Measurements from ENCODE around the gene HTT.

Gene HTT

DNA sequence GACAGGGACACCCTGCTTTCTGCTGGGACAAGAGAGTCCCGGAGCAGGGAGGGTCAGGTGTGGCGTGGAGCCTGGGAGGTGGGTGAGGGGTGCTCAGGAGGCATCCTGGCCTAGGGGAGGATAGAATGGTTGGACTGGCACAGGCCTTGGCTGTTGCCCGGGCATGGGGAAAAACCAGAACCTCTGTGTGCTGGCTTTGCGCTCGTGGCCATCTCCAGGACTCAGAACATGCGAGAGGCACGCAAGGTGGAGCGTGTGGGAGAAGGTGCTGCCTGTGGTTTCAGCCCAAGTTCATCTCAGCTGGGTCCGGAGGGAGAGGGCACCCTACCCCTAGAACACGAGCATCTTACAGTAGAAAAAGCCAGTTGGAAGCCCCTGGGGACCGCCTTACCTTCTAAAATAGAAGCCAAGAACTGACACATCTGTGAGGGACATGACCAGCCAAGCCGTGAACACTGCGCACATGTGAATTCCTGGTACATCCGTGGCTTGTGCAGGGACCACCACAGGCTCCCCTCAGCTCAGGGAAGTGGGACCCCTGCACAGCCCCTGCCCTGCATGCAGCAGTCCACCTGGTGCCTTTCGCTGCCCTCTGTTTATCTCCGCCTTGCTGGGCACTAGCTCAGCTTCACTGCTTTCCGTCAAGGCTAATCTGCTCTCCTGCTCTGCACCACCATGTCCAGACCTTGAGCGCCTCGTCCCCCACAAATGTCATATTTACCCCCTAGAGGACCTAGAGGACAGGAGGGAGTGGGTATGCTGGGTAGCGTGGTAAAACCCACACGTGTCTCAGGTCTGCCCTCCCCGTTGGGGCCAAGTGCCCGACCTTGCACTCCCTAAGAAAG, 187.9 kb downstream of the HTT start:
- no peaks in the 10 kb centered on the region for H3K27me3 ChIP-seq (ENCODE audit: control insufficient read depth, insufficient read depth, low read length)
- no peak overlapping the region for H3K9ac ChIP-seq
- no peak overlapping the region for H2AFZ ChIP-seq
- no peaks in the 10 kb centered on the region for H3K36me3 ChIP-seq (ENCODE audit: control insufficient read depth, insufficient read depth, low read length)
- no peaks in the 10 kb centered on the region for H3K4me1 ChIP-seq
- H3K9me3 ChIP-seq (ENCODE audit: control insufficient read depth, low read length), result no peaks in the 10 kb centered on the region
- no peak overlapping the region for H3K4me2 ChIP-seq (ENCODE audit: low read length)
- no peak overlapping the region for H3K4me3 ChIP-seq (ENCODE audit: low read depth, low read length)
- H3K79me2 ChIP-seq, result no peaks in the 10 kb centered on the region
- TF ChIP-seq, protein P1, sequence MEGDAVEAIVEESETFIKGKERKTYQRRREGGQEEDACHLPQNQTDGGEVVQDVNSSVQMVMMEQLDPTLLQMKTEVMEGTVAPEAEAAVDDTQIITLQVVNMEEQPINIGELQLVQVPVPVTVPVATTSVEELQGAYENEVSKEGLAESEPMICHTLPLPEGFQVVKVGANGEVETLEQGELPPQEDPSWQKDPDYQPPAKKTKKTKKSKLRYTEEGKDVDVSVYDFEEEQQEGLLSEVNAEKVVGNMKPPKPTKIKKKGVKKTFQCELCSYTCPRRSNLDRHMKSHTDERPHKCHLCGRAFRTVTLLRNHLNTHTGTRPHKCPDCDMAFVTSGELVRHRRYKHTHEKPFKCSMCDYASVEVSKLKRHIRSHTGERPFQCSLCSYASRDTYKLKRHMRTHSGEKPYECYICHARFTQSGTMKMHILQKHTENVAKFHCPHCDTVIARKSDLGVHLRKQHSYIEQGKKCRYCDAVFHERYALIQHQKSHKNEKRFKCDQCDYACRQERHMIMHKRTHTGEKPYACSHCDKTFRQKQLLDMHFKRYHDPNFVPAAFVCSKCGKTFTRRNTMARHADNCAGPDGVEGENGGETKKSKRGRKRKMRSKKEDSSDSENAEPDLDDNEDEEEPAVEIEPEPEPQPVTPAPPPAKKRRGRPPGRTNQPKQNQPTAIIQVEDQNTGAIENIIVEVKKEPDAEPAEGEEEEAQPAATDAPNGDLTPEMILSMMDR (IDR thresholded peaks at IDR 0.05), result no peak
- no peak overlapping the region for H3K27ac ChIP-seq

DNA sequence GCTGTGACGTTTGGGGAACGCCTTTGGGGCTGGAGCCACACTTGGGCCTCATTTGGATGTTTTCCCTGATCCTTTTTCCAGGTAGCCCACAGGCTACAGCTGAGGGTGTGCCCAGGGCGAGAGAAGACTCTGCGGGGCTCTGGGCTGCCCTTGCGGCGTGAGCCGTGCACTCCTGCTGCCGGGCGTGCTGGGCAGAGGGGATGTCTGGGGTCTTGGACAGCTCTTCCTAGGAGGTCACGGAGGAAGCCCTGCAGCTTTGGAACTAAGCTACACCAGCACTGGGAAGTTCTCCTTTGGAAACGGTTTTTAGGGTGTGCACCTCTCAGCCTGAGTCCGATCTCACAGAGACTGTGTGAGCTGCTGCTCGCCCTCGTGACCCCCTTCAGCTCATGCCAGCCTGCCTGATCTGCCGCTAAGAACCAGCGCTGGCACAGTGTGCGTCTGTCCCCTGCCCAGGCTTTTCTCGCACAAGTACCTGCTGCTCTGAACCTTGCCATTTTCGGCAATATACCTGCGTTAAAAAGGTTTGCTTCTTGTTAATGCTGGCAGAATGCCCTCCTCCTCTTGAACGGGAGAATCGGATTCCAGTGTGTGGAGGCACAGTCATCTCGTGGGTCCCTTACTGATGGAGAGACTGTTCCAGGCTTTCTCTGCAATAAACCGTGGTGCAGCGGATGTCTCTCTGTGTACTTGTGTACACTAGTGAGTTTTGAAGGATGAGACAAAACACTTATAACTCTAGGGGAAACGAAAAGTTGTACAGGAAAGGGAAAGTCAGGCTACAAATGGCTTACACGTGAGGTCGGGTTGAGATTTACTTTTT, 188.8 kb downstream of the HTT start:
- no peaks in the 10 kb centered on the region for H3K27me3 ChIP-seq (ENCODE audit: control insufficient read depth, insufficient read depth, low read length)
- H3K79me2 ChIP-seq, result no peaks in the 10 kb centered on the region
- no peaks in the 10 kb centered on the region for H3K4me1 ChIP-seq
- no peak overlapping the region for H3K27ac ChIP-seq
- H3K36me3 ChIP-seq (ENCODE audit: control insufficient read depth, insufficient read depth, low read length), result no peaks in the 10 kb centered on the region
- H3K9ac ChIP-seq, result no peak overlapping the region
- H3K9me3 ChIP-seq (ENCODE audit: control insufficient read depth, low read length), result no peaks in the 10 kb centered on the region
- no peak overlapping the region for H2AFZ ChIP-seq
- TF ChIP-seq, protein P1 (IDR thresholded peaks at IDR 0.05), result no peak
- H3K4me2 ChIP-seq (ENCODE audit: low read length), result no peak overlapping the region
- no peak overlapping the region for H3K4me3 ChIP-seq (ENCODE audit: low read depth, low read length)

GRCh38 chr4:3263876-3264193, 189.4 kb downstream of the HTT start:
- H3K36me3 ChIP-seq (ENCODE audit: control insufficient read depth, insufficient read depth, low read length), result no peaks in the 10 kb centered on the region
- H2AFZ ChIP-seq, result no peak overlapping the region
- no peak overlapping the region for H3K4me2 ChIP-seq (ENCODE audit: low read length)
- no peak overlapping the region for H3K27ac ChIP-seq
- no peak overlapping the region for H3K9ac ChIP-seq
- H3K4me3 ChIP-seq (ENCODE audit: low read depth, low read length), result no peak overlapping the region
- H3K27me3 ChIP-seq (ENCODE audit: control insufficient read depth, insufficient read depth, low read length), result no peaks in the 10 kb centered on the region
- TF ChIP-seq, protein P1 (IDR thresholded peaks at IDR 0.05), result no peak
- H3K9me3 ChIP-seq (ENCODE audit: control insufficient read depth, low read length), result no peaks in the 10 kb centered on the region
- no peaks in the 10 kb centered on the region for H3K4me1 ChIP-seq
- H3K79me2 ChIP-seq, result no peaks in the 10 kb centered on the region

DNA sequence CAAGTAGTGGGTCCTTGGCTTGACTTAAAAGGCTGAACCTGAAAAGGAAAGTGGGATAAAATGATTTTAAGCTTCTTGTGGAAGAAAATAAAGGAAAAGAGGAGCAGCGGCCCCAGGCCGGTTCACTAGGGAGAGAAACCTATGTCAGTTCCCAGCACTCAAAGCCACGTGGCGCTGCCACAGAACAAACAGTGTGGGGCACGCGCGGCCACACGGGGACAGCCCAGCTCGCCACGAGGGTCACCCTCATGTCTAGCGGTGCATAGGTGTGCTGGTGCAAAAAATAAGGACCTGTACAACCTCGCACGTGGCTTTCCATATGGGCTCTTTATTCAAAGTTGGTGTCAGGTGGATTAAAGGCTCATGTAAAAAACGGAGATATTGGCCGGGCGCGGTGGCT, 191.6 kb downstream of the HTT start:
- H3K27me3 ChIP-seq (ENCODE audit: control insufficient read depth, insufficient read depth, low read length), result no peaks in the 10 kb centered on the region
- H3K79me2 ChIP-seq, result no peaks in the 10 kb centered on the region
- no peak overlapping the region for H3K4me3 ChIP-seq (ENCODE audit: low read depth, low read length)
- H3K9ac ChIP-seq, result no peak overlapping the region
- H3K27ac ChIP-seq, result no peak overlapping the region
- no peaks in the 10 kb centered on the region for H3K9me3 ChIP-seq (ENCODE audit: control insufficient read depth, low read length)
- TF ChIP-seq, protein P1 (IDR thresholded peaks at IDR 0.05), result no peak
- H2AFZ ChIP-seq, result no peak overlapping the region
- no peak overlapping the region for H3K4me2 ChIP-seq (ENCODE audit: low read length)
- no peaks in the 10 kb centered on the region for H3K4me1 ChIP-seq
- no peaks in the 10 kb centered on the region for H3K36me3 ChIP-seq (ENCODE audit: control insufficient read depth, insufficient read depth, low read length)
